Measurements from ENCODE around the gene METTL15. TPM values are rescaled to one million over a fixed set of nuclear protein-coding genes. Genes with fewer than 3 reads are reported as not detected.

The METTL15 gene
- total RNA-seq, 2 donors from 2014 or later: 8.8 to 16.8 TPM

GRCh38 chr11:28245131-28245530 lies 136.9 kb downstream of the METTL15 start:
- DNase-seq (ENCODE audit: low spot score): no peak
- no peak overlapping the region for H3K4me3 ChIP-seq
- no peak for TF ChIP-seq CTCF (IDR thresholded peaks at IDR 0.05)
- no peak for TF ChIP-seq POLR2A (IDR thresholded peaks at IDR 0.05)
- no peak for TF ChIP-seq POLR2AphosphoS5 (IDR thresholded peaks at IDR 0.05)
- H3K36me3 ChIP-seq: no peaks in the 10 kb centered on the region
- H3K4me1 ChIP-seq (replicated peaks): no peaks in the 10 kb centered on the region
- H3K27ac ChIP-seq: no peak overlapping the region
- intact Hi-C loops (cut with DNase I): no loop called here
- no peaks in the 10 kb centered on the region for H3K27me3 ChIP-seq (replicated peaks; ENCODE audit: insufficient read depth)
- 96% methylated on average over 2 of the region's 2 CpGs for WGBS
- H3K9me3 ChIP-seq: no peaks in the 10 kb centered on the region

GRCh38 chr11:28250192-28250591 lies 142.0 kb downstream of the METTL15 start:
- Histone ChIP-seq H3K27me3 (replicated peaks; ENCODE audit: insufficient read depth) (no peaks in the 10 kb centered on the region), H3K4me1 (replicated peaks) (no peaks in the 10 kb centered on the region), H3K9me3 (no peaks in the 10 kb centered on the region), H3K4me3 (no peak overlapping the region), H3K36me3 (no peaks in the 10 kb centered on the region), H3K27ac (no peak overlapping the region)
- no peak for DNase-seq (ENCODE audit: low spot score)
- intact Hi-C loops (cut with DNase I): no loop called here
- TF ChIP-seq CTCF (IDR thresholded peaks at IDR 0.05) (no peak), POLR2A (IDR thresholded peaks at IDR 0.05) (no peak), POLR2AphosphoS5 (IDR thresholded peaks at IDR 0.05) (no peak)

GRCh38 chr11:28251257-28251656 lies 143.1 kb downstream of the METTL15 start:
- TF ChIP-seq POLR2A (IDR thresholded peaks at IDR 0.05): no peak
- TF ChIP-seq POLR2AphosphoS5 (IDR thresholded peaks at IDR 0.05): no peak
- no peak for TF ChIP-seq CTCF (IDR thresholded peaks at IDR 0.05)
- no peak for DNase-seq (ENCODE audit: low spot score)
- Histone ChIP-seq H3K4me1 (replicated peaks) (no peaks in the 10 kb centered on the region), H3K36me3 (no peaks in the 10 kb centered on the region), H3K27ac (no peak overlapping the region), H3K27me3 (replicated peaks; ENCODE audit: insufficient read depth) (no peaks in the 10 kb centered on the region), H3K4me3 (no peak overlapping the region), H3K9me3 (no peaks in the 10 kb centered on the region)
- 87% methylated on average over 2 of the region's 2 CpGs for WGBS
- intact Hi-C loops (cut with DNase I): no loop called here

GRCh38 chr11:28257761-28258160 lies 149.6 kb downstream of the METTL15 start:
- no peaks in the 10 kb centered on the region for H3K4me1 ChIP-seq (replicated peaks)
- intact Hi-C loops (cut with DNase I): no loop called here
- H3K27me3 ChIP-seq (replicated peaks; ENCODE audit: insufficient read depth): no peaks in the 10 kb centered on the region
- no peak for TF ChIP-seq CTCF (IDR thresholded peaks at IDR 0.05)
- TF ChIP-seq POLR2AphosphoS5 (IDR thresholded peaks at IDR 0.05): no peak
- no peak for TF ChIP-seq POLR2A (IDR thresholded peaks at IDR 0.05)
- no peak overlapping the region for H3K27ac ChIP-seq
- H3K36me3 ChIP-seq: no peaks in the 10 kb centered on the region
- DNase-seq (ENCODE audit: low spot score): no peak
- H3K9me3 ChIP-seq: no peaks in the 10 kb centered on the region
- H3K4me3 ChIP-seq: no peak overlapping the region

GRCh38 chr11:28259177-28259843 lies 151.1 kb downstream of the METTL15 start:
- DNase-seq (ENCODE audit: low spot score): no peak
- Histone ChIP-seq H3K4me3 (no peak overlapping the region), H3K27me3 (replicated peaks; ENCODE audit: insufficient read depth) (no peaks in the 10 kb centered on the region), H3K27ac (no peak overlapping the region), H3K36me3 (no peaks in the 10 kb centered on the region), H3K9me3 (no peaks in the 10 kb centered on the region), H3K4me1 (replicated peaks) (no peaks in the 10 kb centered on the region)
- 84% methylated on average over 8 of the region's 8 CpGs for WGBS
- intact Hi-C loops (cut with DNase I): no loop called here
- TF ChIP-seq POLR2A (IDR thresholded peaks at IDR 0.05) (no peak), CTCF (IDR thresholded peaks at IDR 0.05) (no peak), POLR2AphosphoS5 (IDR thresholded peaks at IDR 0.05) (no peak)

Measured in prostate gland (tissue), 2 donors.